Endothelial cell of umbilical vein (primary cell): Measurements from ENCODE around the gene EED. TPM values are rescaled to one million over a fixed set of nuclear protein-coding genes. Genes with fewer than 3 reads are reported as not detected.

Source experiments
- BruUV-seq: library from RNA; stranded (reverse); fragments of 400-500 nt; replicated peaks from 2 replicates; lab custom pipeline; 2021; lab: Mats Ljungman, UMichigan
- CTCF ChIA-PET: fragments of 300-600, 350-600 bp; sonication (Branson Sonifier 250); formaldehyde crosslinking; loops from one replicate; lab custom pipeline; 2021; ENCODE audit warnings: antibody characterized with exemption, inconsistent platforms; lab: Charles Lee
- POLR2A ChIA-PET: fragments of 300-600, 350-600 bp; sonication (Branson Sonifier 250); formaldehyde crosslinking; loops from one replicate; lab custom pipeline; 2021; ENCODE audit warnings: antibody characterized with exemption, inconsistent platforms; lab: Charles Lee
- DNase-seq: peaks from one replicate; pipeline ENCODE4 v3.0.0-alpha.2; 2011; ENCODE audit warnings: low read depth, low spot score
- FAIRE-seq: peaks from 2 replicates; lab custom pipeline; 2011; peaks lifted over from hg19 to GRCh38; lab: Jason Lieb, UNC
- H2AFZ ChIP-seq: 2 replicates; pipeline ENCODE4 v1.6.0; 2012; ENCODE audit warnings: low read depth, low read length, control low read depth, inconsistent platforms
- H3K27ac ChIP-seq: 2 replicates; pipeline ENCODE4 v1.5.1; 2011; ENCODE audit warnings: low read depth, mild to moderate bottlenecking, control low read depth, low read length, moderate library complexity; ENCODE audit not compliant: insufficient read depth
- H3K27me3 ChIP-seq, 2 experiments: 2 replicates each; pipeline versions ENCODE4 v1.6.0 to v1.6.1; 2011; ENCODE audit warnings: low read length in 2 of 2, mixed read lengths in 1 of 2; ENCODE audit not compliant: control insufficient read depth in 2 of 2, insufficient read depth in 2 of 2
- H3K36me3 ChIP-seq, 2 experiments: 2 replicates in 1 of 2; 3 replicates in 1 of 2; pipeline ENCODE4 v1.5.1; 2011; ENCODE audit warnings: low read length in 2 of 2, mild to moderate bottlenecking in 1 of 2, moderate library complexity in 1 of 2; ENCODE audit not compliant: control insufficient read depth in 2 of 2, insufficient read depth in 2 of 2; ENCODE audit errors: extremely low read depth in 1 of 2
- H3K4me1 ChIP-seq: 3 replicates; pipeline ENCODE4 v1.5.1; 2011; ENCODE audit warnings: mild to moderate bottlenecking, low read length; ENCODE audit not compliant: control insufficient read depth, insufficient read depth; ENCODE audit errors: extremely low read depth
- H3K4me2 ChIP-seq: 2 replicates; pipeline ENCODE4 v1.6.1; 2011; ENCODE audit warnings: low read length, control low read depth, mixed read lengths; ENCODE audit not compliant: insufficient read depth
- H3K4me3 ChIP-seq, 3 experiments: fragments of 200-600 bp in 1 of 3; sonication (generic), shearing (Covaris generic) in 1 of 3; replicated peaks in 1 of 3; 2 replicates each; pipeline ENCODE4 v1.5.1; 2011 to 2016; ENCODE audit warnings: control low read depth in 3 of 3, low read length in 3 of 3, mild to moderate bottlenecking in 2 of 3, inconsistent platforms in 1 of 3, low read depth in 1 of 3, moderate library complexity in 1 of 3; ENCODE audit not compliant: insufficient read depth in 1 of 3
- H3K79me2 ChIP-seq: 2 replicates; pipeline ENCODE4 v1.6.0; 2012; ENCODE audit warnings: low read length, inconsistent platforms; ENCODE audit not compliant: control insufficient read depth, insufficient read depth
- H3K9ac ChIP-seq: replicated peaks from 2 replicates; pipeline ENCODE3; 2011; ENCODE audit warnings: low read length, control low read depth; ENCODE audit not compliant: insufficient read depth; ENCODE audit errors: extremely low read depth
- H3K9me1 ChIP-seq: replicated peaks from 3 replicates; pipeline ENCODE4 v1.6.0; 2011; ENCODE audit warnings: mild to moderate bottlenecking, low read length; ENCODE audit not compliant: control insufficient read depth, insufficient read depth; ENCODE audit errors: extremely low read depth
- H3K9me3 ChIP-seq: replicated peaks from 2 replicates; pipeline ENCODE4 v1.5.1; 2012; ENCODE audit warnings: low read length, inconsistent platforms; ENCODE audit not compliant: control insufficient read depth, insufficient read depth
- H4K20me1 ChIP-seq: replicated peaks from 2 replicates; pipeline ENCODE3; 2011; ENCODE audit warnings: mild to moderate bottlenecking, low read length; ENCODE audit not compliant: control insufficient read depth, insufficient read depth; ENCODE audit errors: extremely low read depth
- CTCF ChIP-seq, 2 donors: IDR thresholded peaks; 1 replicate in 1 of 2; 2 replicates in 1 of 2; pipeline ENCODE4 v1.5.1; 2011; ENCODE audit warnings: low read length in 2 of 2, mild to moderate bottlenecking in 2 of 2, moderate library complexity in 2 of 2, control low read depth in 1 of 2, inconsistent platforms in 1 of 2, low read depth in 1 of 2; ENCODE audit not compliant: insufficient read depth in 1 of 2; ENCODE audit errors: extremely low read depth in 1 of 2
- EZH2 ChIP-seq: IDR thresholded peaks from 2 replicates; pipeline ENCODE4 v1.6.1; 2012; ENCODE audit warnings: borderline replicate concordance, low read depth, mild to moderate bottlenecking, moderate library complexity, low read length, inconsistent platforms; ENCODE audit not compliant: severe bottlenecking
- FOS ChIP-seq: IDR thresholded peaks from 2 replicates; pipeline ENCODE4 v1.6.1; 2011; ENCODE audit warnings: mild to moderate bottlenecking, low read length, moderate library complexity, borderline replicate concordance; ENCODE audit not compliant: insufficient read depth
- GATA2 ChIP-seq: IDR thresholded peaks from 2 replicates; pipeline ENCODE4 v1.7.0; 2011; ENCODE audit warnings: low read depth, mild to moderate bottlenecking, moderate library complexity, mixed read lengths, low read length; ENCODE audit not compliant: insufficient read length, insufficient read depth
- JUN ChIP-seq: IDR thresholded peaks from 2 replicates; pipeline ENCODE4 v1.6.1; 2011; ENCODE audit warnings: borderline replicate concordance, low read depth; ENCODE audit not compliant: insufficient read length, insufficient read depth
- MYC ChIP-seq: IDR thresholded peaks from one replicate; pipeline ENCODE4 v1.6.1; 2011; ENCODE audit warnings: mild to moderate bottlenecking, low read depth, low read length
- POLR2A ChIP-seq: IDR thresholded peaks from 2 replicates; pipeline ENCODE4 v1.6.1; 2012; ENCODE audit warnings: low read depth, mild to moderate bottlenecking, control low read depth, low read length
- POLR2AphosphoS5 ChIP-seq: IDR thresholded peaks from 2 replicates; pipeline ENCODE4 v1.6.1; 2012; ENCODE audit warnings: low read depth, mild to moderate bottlenecking, control low read depth, low read length, moderate library complexity; ENCODE audit not compliant: insufficient read depth
- dilution Hi-C: fragments of 300-500 bp; cut with MboI; formaldehyde crosslinking; loops from one replicate; pipeline ENCODE4 v1.15.0; 2019; ENCODE audit warnings: low sequenced_read_pairs; ENCODE audit not compliant: extremely low pct_ligation_motif_present
- intact Hi-C: fragments of 100-400 bp; cut with micrococcal nuclease; formaldehyde crosslinking; loops from one replicate; pipeline ENCODE4 v1.10.0; 2022
- polyA plus RNA-seq, 4 experiments: library from polyadenylated mRNA; depleted of rRNA in 3 of 4; stranded (reverse) in 3 of 4; unstranded in 1 of 4; fragments of >200 nt; gene quantifications; 2 replicates each; pipeline versions ENCODE4 v1.2.1 to v1.2.3, GENCODE V29; 2011 to 2012; ENCODE audit warnings: missing spikeins in 1 of 4
- total RNA-seq: library from RNA; stranded (reverse); gene quantifications from 2 replicates; pipeline ENCODE4 v1.2.3, GENCODE V29; 2021
- TF ChIP-seq, protein P1 (sequence below): IDR thresholded peaks from 2 replicates; pipeline ENCODE4 v1.6.1; 2011; ENCODE audit not compliant: insufficient read depth, insufficient read length

The EED gene
- total and polyA plus RNA-seq, 2 donors (not counting 3 experiments of a cell fraction or from before 2014, with no cell fraction given) = 9.4 to 21.8 TPM

DNA sequence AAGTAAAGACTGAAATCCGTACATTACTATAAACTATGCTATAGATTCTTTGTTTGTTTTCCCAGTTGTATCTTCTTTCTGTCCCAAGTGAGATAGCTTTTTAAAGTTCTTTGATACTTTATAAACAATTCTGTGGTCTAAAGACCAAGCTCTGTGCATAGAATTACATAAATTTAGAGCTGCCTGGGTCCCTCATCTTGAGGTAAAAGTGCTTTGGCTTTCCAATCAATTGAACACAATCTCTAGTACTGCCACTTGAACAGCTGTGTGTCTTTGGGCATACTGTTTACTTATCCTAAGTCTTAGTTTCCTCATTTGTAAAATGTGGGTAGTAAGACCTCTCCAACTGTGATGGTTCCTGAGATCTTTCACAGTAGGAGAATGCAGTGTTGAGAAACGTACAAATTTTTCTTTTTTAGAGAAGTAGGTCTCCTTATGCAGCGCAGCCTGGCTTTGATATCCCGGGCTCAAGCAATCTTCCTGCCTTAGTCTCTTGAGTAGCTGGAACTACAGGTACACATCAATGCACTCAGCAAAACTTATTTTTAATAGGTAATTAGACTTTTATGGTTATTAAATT lies 2.5 kb upstream of the EED start:
- Histone ChIP-seq H3K9me1 (no peaks in the 10 kb centered on the region), H3K4me1 (peaks cover 16% of the 10 kb centered on the region), H4K20me1 (peaks cover 3% of the 10 kb centered on the region), H3K4me2 (no peak overlapping the region), H3K9ac (no peak overlapping the region), H3K79me2 (peaks cover 18% of the 10 kb centered on the region), H3K27me3 (peaks cover 20 to 24% of the 10 kb centered on the region in 2 experiments), H3K27ac (no peak overlapping the region), H3K9me3 (no peaks in the 10 kb centered on the region), H2AFZ (no peak overlapping the region), H3K36me3 (no peaks in the 10 kb centered on the region), H3K4me3 (no peak overlapping the region)
- TF ChIP-seq, protein P1, sequence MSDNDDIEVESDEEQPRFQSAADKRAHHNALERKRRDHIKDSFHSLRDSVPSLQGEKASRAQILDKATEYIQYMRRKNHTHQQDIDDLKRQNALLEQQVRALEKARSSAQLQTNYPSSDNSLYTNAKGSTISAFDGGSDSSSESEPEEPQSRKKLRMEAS = no peak
- TF ChIP-seq EZH2 (no peak), POLR2AphosphoS5 (no peak), GATA2 (no peak), FOS (no peak), MYC (no peak), POLR2A (no peak), CTCF (IDR thresholded peaks at IDR 0.05; ENCODE audit: extremely low read depth in 1 of 2, insufficient read depth in 1 of 2, low read depth in 1 of 2, low read length in 2 of 2) (no peak), JUN (no peak)
- BruUV-seq = no TSS peak
- DNase-seq (no peak), FAIRE-seq (no peak)
- intact Hi-C loops (no loop called here), dilution Hi-C loops (no loop called here)
- ChIA-PET CTCF (interaction anchor here (1.1 to 1.7 kb wide), 2 partner anchors 24 to 200 kb away, joined by 3 to 4 read pairs; no protein-coding TSS in a partner anchor), POLR2A (interaction anchor here (0.6 kb wide), 1 partner anchor 205 kb away, joined by 3 read pairs; no protein-coding TSS in a partner anchor)
